Upper lobe of left lung (tissue), 4 donors: ENCODE measurements around the gene SLC25A21.

Source experiments
- POLR2A ChIP-seq, 4 donors: fragments of 450-650 bp; IDR thresholded peaks; one replicate each; pipeline ENCODE4 v1.5.1; 2016 to 2017; ENCODE audit warnings: antibody characterized with exemption in 4 of 4, mild to moderate bottlenecking in 2 of 4
- POLR2AphosphoS5 ChIP-seq, 2 donors: sonication (generic); formaldehyde crosslinking; IDR thresholded peaks; one replicate each; pipeline ENCODE4 v1.5.1; 2017; ENCODE audit warnings: antibody characterized with exemption in 2 of 2
- TF ChIP-seq, protein P1 (sequence below), 6 experiments: fragments of 450-650 bp in 4 of 6; fragments of 200-600 bp in 2 of 6; sonication (generic) in 2 of 6; IDR thresholded peaks; one replicate each; pipeline ENCODE4 v1.5.1; 2016 to 2019; ENCODE audit warnings: antibody characterized with exemption in 6 of 6

DNA sequence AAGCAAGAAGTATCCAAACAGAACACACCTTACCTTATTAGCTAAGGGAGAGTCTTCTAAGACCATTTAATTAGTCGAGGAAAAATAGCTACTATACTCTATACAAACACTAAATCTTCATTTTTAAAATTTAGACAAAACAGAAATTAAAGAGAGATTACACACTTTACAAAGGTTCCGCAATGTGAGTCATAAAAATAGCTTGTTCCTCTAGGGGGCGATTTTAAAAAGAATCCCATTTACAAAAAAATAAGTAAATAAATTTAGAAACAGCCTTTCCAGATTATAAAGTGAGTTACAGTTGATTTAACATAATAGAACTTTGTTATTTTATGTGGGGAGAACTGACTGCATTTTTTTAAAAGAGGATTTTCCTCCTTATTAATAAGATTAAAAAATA lies 309.1 kb downstream of the SLC25A21 start:
- TF ChIP-seq, protein P1, sequence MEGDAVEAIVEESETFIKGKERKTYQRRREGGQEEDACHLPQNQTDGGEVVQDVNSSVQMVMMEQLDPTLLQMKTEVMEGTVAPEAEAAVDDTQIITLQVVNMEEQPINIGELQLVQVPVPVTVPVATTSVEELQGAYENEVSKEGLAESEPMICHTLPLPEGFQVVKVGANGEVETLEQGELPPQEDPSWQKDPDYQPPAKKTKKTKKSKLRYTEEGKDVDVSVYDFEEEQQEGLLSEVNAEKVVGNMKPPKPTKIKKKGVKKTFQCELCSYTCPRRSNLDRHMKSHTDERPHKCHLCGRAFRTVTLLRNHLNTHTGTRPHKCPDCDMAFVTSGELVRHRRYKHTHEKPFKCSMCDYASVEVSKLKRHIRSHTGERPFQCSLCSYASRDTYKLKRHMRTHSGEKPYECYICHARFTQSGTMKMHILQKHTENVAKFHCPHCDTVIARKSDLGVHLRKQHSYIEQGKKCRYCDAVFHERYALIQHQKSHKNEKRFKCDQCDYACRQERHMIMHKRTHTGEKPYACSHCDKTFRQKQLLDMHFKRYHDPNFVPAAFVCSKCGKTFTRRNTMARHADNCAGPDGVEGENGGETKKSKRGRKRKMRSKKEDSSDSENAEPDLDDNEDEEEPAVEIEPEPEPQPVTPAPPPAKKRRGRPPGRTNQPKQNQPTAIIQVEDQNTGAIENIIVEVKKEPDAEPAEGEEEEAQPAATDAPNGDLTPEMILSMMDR (IDR thresholded peaks at IDR 0.05), result no peak
- no peak for TF ChIP-seq POLR2AphosphoS5 (IDR thresholded peaks at IDR 0.05)
- no peak for TF ChIP-seq POLR2A (IDR thresholded peaks at IDR 0.05)
